Thyroid gland (tissue), 4 donors: Measurements from ENCODE around the gene PPM1H.

Experiments
- CTCF ChIP-seq, 6 experiments: fragments of 200-600 bp in 3 of 6; fragments of 450-650 bp in 3 of 6; sonication (generic) in 3 of 6; IDR thresholded peaks; one replicate each; pipeline ENCODE4 v1.5.1; 2016 to 2019; ENCODE audit warnings: antibody characterized with exemption in 6 of 6, mild to moderate bottlenecking in 2 of 6, inconsistent platforms in 1 of 6, moderate library complexity in 1 of 6
- POLR2A ChIP-seq, 2 donors: fragments of 450-650 bp; IDR thresholded peaks; one replicate each; pipeline ENCODE4 v1.6.1; 2017; ENCODE audit warnings: antibody characterized with exemption in 2 of 2, mild to moderate bottlenecking in 2 of 2, moderate library complexity in 1 of 2

- TF ChIP-seq CTCF (IDR thresholded peaks at IDR 0.05): no peak
- no peak for TF ChIP-seq POLR2A (IDR thresholded peaks at IDR 0.05)
Observed at GRCh38 chr12:62915204-62915529, 19.8 kb downstream of the PPM1H start.
